ENCODE results near the gene CMTM1. TPM values are rescaled to one million over a fixed set of nuclear protein-coding genes. Genes with fewer than 3 reads are reported as not detected.
A peak's percentile ranks its signal among the peaks of the same experiment; 100 is the strongest.

Gene CMTM1
- total and polyA plus RNA-seq, 2 experiments from 2014 or later = 2.0 to 2.6 TPM

DNA sequence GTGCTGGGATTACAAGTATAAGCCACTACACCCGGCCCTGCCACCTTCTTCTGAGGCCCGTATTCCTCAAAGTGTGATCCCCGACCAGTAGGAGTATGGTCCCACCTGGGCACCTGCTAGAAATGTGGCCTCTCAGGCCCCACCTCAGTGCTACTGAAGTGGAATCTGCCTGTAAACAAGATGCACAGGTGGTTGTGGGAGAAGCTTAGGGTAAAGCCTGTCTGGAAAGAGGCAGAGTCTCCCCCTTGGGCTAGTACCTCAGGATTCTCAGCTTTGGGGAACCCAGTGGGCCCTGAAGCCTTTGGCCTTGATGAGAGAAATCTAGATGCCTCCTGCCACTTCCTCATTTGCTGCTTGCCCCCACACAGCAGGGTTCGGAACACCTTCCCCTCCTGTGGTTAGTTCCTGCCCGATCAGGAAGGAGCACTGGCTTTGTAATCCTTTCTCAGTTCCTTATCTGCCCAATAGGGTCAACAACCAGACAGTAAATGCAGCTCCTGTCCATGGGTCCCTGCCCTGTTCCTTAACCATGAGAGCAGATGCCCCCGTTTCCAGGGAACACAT, 41.6 kb upstream of the CMTM1 start:
- no peak for DNase-seq (ENCODE audit: low read depth in 1 of 2, low spot score in 1 of 2)
- Histone ChIP-seq H3K36me3 (peaks cover 6% of the 10 kb centered on the region), H3K27me3 (no peaks in the 10 kb centered on the region), H3K4me1 (ENCODE audit: low read depth) (no peaks in the 10 kb centered on the region), H3K9me3 (ENCODE audit: low read depth) (no peaks in the 10 kb centered on the region), H3K27ac (no peak overlapping the region), H3K4me3 (no peak overlapping the region)
- TF ChIP-seq, protein P1, sequence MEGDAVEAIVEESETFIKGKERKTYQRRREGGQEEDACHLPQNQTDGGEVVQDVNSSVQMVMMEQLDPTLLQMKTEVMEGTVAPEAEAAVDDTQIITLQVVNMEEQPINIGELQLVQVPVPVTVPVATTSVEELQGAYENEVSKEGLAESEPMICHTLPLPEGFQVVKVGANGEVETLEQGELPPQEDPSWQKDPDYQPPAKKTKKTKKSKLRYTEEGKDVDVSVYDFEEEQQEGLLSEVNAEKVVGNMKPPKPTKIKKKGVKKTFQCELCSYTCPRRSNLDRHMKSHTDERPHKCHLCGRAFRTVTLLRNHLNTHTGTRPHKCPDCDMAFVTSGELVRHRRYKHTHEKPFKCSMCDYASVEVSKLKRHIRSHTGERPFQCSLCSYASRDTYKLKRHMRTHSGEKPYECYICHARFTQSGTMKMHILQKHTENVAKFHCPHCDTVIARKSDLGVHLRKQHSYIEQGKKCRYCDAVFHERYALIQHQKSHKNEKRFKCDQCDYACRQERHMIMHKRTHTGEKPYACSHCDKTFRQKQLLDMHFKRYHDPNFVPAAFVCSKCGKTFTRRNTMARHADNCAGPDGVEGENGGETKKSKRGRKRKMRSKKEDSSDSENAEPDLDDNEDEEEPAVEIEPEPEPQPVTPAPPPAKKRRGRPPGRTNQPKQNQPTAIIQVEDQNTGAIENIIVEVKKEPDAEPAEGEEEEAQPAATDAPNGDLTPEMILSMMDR (IDR thresholded peaks at IDR 0.05; ENCODE audit: low read depth, low read length) = no peak

DNA sequence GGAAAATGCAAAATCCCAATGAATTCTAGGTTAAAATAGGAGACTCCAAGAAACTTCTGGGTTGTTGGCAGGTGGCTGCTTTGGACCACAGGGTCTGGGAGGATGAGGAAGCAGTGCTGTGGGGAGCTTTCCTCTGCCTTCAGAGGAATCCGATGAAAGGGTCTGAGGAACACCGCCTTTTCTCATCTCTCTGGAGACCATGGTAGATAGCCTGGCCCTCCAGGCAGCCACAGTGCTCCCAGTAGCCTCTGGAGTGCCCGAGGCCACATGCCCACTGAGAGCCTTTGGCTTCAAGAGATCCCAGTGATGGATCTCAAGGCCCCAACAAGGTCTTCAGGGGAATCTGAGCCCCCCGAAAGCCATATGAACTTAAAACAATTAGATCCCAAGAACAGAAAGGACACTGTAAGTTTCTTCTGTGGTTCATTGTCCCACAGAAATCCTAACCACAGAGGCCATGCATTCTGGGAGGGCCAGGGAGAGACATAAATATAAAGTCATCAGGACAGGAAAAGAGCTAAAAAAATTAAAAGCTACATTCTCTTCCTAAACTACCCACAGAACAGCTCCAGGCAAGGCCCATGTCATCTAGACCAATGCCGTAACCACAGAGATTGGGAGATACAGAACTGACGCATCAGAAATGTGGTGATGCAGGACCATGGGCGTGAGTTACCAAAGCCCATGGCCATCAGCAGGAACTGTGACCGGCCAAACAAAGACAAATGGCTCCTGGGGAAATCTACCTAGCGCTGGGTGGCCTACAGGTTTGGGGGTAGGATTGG, 40.7 kb upstream of the CMTM1 start:
- Histone ChIP-seq H3K4me3 (no peak overlapping the region), H3K4me1 (ENCODE audit: low read depth) (no peaks in the 10 kb centered on the region), H3K9me3 (ENCODE audit: low read depth) (no peaks in the 10 kb centered on the region), H3K27ac (no peak overlapping the region), H3K36me3 (peaks cover 14% of the 10 kb centered on the region), H3K27me3 (no peaks in the 10 kb centered on the region)
- DNase-seq (ENCODE audit: low read depth in 1 of 2, low spot score in 1 of 2) = peak in 1 of 2 donors; percentile 58
- TF ChIP-seq, protein P1 (IDR thresholded peaks at IDR 0.05; ENCODE audit: low read depth, low read length) = no peak

DNA sequence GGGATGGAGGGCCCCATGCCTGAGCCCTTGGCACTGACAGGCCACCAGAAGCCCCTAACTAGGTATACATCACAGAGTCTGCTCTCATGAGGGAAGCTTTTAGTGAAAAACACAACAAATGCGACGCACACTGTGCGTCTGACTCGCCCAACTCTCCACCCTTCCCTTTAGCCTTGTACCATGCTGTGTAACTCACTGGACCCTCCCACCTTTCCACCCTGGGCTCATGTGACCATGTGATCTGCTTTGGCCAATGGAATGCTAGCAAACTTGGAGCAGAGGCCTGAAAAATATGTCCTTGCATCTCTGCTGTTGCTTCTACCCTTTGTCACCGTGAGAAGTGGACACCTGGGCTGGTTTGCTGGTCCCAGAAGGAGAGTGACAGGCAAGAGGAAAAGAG, 37.9 kb upstream of the CMTM1 start:
- no peaks in the 10 kb centered on the region for H3K27me3 ChIP-seq
- H3K4me3 ChIP-seq = no peak overlapping the region
- no peaks in the 10 kb centered on the region for H3K4me1 ChIP-seq (ENCODE audit: low read depth)
- DNase-seq (ENCODE audit: low read depth in 1 of 2, low spot score in 1 of 2) = no peak
- H3K9me3 ChIP-seq (ENCODE audit: low read depth) = no peaks in the 10 kb centered on the region
- H3K27ac ChIP-seq = no peak overlapping the region
- H3K36me3 ChIP-seq = peaks cover 18% of the 10 kb centered on the region
- TF ChIP-seq, protein P1 (IDR thresholded peaks at IDR 0.05; ENCODE audit: low read depth, low read length) = no peak

DNA sequence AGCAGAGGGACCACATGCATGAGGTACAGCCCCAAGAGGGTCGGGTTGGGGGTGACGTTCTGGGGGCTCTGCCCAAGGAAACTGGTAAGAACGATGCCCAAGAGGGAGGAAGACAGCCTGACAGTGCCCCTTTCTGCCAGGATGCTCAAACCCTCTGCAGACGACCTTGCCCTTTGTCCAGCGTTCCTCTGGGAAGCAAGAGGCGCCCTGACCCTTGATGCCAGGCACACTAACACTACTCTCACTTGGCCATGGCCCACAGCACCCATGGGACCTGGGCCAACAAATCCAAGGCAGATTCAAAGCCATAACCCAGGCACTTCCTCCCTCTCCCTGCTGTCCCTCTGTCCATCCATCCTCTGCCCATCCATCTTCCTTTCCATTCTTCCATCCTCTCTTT, 36.8 kb upstream of the CMTM1 start:
- H3K4me3 ChIP-seq = no peak overlapping the region
- no peak for DNase-seq (ENCODE audit: low read depth in 1 of 2, low spot score in 1 of 2)
- H3K27me3 ChIP-seq = no peaks in the 10 kb centered on the region
- no peaks in the 10 kb centered on the region for H3K9me3 ChIP-seq (ENCODE audit: low read depth)
- H3K27ac ChIP-seq = no peak overlapping the region
- TF ChIP-seq, protein P1 (IDR thresholded peaks at IDR 0.05; ENCODE audit: low read depth, low read length) = no peak
- H3K36me3 ChIP-seq = peaks cover 18% of the 10 kb centered on the region
- H3K4me1 ChIP-seq (ENCODE audit: low read depth) = peaks cover 6% of the 10 kb centered on the region

DNA sequence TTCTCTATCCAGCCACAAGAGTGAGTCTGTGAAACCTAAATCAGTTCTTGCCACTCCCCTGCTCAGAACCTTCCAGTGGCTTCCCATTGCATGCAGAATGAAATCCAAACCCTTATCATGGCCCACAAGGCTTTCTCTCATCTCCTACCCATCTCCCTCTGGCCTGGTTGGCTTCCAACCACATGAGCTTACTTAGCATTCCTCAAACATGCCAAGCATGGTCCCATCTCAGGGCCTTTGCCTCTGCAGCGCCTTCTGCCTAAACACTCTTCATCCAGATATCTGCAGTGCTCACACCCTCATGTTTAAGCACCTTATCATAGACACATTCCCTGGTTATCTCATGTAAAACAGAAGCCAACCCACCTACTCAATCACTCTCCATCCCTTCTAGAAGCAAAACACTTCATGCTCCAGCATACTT, 31.9 kb upstream of the CMTM1 start:
- TF ChIP-seq, protein P1 (IDR thresholded peaks at IDR 0.05; ENCODE audit: low read depth, low read length) = no peak
- Histone ChIP-seq H3K27ac (peak overlapping the region; percentile 31), H3K4me3 (no peak overlapping the region), H3K4me1 (ENCODE audit: low read depth) (peaks cover 7% of the 10 kb centered on the region), H3K27me3 (no peaks in the 10 kb centered on the region), H3K9me3 (ENCODE audit: low read depth) (no peaks in the 10 kb centered on the region), H3K36me3 (peaks cover 15% of the 10 kb centered on the region)
- peak in 1 of 2 donors; percentile 20 for DNase-seq (ENCODE audit: low read depth in 1 of 2, low spot score in 1 of 2)

All from cardiac muscle cell (in vitro differentiated cells and primary cell).